GM21360 (cell line): ENCODE data around the gene AGPAT3.

Experiments
- ATAC-seq: cut with Tn5 transposase; IDR thresholded peaks from one replicate; pipeline ENCODE4 v1.9.1; 2021; ENCODE audit warnings: mild to moderate bottlenecking, moderate library complexity; ENCODE audit not compliant: unreplicated experiment

Gene AGPAT3

GRCh38 chr21:43988506-43989230, 123.6 kb downstream of the AGPAT3 start:
- ATAC-seq: no peak

- no peak for ATAC-seq
These were observed 124.4 kb downstream of the AGPAT3 start for GRCh38 chr21:43989401-43989800.

DNA sequence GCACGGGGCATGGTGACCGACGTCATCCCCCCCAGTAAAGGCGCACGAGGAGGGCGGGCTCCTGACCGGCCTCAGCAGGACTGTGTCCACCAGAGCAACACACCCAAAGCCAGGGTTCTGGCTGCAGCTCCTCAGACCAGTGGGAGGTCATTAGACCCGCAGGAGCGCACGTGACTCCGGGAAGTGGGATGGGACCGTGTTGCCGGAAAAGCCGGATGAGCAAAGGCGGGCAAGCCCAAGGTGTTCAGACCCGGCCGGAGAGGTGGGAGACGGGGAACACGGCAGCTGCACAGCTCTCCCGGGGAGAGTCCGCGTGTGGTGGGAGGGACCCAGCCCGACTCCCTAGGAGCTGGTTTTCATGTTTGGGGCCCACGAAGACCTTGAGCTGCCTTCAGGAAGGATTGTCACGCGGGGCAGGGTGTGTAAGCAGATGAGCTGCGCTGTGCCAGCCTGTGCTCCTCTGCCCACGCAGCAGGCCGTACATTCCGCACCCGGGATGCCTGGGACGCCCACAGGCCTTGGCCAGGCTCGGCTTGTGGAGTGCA, 126.5 kb downstream of the AGPAT3 start:
- ATAC-seq: no peak

GRCh38 chr21:43992121-43992520, 127.1 kb downstream of the AGPAT3 start:
- ATAC-seq: no peak

- no peak for ATAC-seq
These were observed 128.5 kb downstream of the AGPAT3 start for GRCh38 chr21:43993420-43993934.

GRCh38 chr21:43994085-43994484, 129.1 kb downstream of the AGPAT3 start:
- no peak for ATAC-seq

DNA sequence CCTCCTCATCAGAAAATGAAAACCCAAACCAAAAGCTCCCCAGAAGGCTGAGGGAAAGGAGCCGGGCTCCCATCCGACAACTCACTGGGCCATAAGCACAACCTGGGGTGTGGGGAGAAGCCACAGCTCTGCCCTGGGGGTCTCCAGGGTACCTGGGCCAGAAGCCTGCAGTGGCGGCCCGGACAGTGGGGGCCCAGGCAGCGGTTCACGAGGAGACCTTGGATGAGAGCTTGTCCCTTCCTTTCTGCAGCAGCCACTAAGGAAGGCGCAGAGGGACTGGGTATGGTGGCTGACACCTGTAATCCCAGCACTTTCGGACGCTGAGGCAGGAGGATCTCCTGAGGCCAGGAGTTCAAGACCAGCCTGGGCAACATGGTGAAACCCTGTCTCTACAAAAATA, 129.6 kb downstream of the AGPAT3 start:
- no peak for ATAC-seq

- no peak for ATAC-seq
These were observed 130.6 kb downstream of the AGPAT3 start for GRCh38 chr21:43995521-43996105.

DNA sequence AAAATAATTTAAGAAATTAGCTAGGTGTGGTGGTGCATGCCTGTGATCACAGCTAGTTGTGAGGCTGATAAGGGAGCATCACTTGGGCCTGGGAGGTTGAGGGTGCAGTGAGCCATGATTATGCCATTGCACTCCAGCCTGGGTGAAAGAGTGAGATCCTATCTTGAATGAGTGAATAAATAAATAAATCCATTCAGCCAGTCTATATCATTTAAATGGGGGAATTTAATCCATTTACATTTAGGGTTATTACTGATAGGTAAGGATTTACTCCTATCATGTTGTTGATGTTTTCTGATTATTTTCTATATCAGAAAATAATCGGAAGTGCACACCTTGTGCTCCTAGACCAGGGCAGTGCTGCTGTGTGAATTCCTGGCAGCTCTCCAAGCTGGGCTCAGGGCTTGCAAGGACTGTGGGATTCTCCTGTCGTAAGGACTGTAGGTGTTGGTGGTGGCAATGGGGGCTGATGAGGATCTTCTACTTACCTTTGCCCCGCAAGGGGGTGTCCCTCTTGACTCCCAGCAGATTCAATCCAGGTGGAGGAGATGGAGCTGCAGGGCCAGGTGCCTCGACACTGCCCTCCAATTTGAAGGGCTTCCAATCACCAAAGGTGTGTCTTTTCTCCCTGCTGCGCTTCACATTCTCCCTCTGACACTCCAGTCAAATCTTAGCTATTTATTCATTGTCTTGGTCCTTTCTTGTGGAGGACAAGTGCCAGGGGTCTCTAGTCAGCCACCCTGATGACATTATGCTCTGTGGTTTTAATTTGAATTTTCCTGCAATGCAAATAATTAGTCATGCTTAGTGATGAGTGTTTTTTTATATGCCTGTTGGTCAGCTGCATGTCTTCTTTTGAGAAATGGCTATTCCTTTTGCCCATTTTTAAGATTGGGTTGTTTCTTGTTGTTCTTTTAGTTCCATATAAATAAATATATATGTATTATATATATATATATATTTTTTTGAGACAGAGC, 133.0 kb downstream of the AGPAT3 start:
- ATAC-seq: no peak

- ATAC-seq: no peak
These were observed 135.3 kb downstream of the AGPAT3 start for GRCh38 chr21:44000360-44000759.

DNA sequence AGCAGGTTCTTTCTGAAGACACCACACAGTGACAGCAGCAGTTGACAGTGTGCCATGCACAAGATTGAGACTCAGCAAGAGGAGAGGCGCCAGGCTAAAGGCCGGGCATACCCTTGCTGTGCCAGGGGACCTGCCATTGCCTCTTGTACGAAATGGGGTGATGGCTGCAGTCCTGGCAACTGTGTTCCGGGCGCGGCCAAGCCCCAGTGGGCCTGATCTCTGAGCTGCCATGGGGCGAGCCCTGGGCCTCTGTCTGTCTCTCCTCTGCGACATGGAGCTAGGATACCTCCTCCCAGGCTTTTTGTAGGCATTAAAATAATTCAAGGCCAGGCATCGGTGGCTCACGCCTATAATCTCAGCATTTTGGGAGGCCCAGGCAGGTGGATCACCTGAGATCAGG, 137.5 kb downstream of the AGPAT3 start:
- no peak for ATAC-seq

DNA sequence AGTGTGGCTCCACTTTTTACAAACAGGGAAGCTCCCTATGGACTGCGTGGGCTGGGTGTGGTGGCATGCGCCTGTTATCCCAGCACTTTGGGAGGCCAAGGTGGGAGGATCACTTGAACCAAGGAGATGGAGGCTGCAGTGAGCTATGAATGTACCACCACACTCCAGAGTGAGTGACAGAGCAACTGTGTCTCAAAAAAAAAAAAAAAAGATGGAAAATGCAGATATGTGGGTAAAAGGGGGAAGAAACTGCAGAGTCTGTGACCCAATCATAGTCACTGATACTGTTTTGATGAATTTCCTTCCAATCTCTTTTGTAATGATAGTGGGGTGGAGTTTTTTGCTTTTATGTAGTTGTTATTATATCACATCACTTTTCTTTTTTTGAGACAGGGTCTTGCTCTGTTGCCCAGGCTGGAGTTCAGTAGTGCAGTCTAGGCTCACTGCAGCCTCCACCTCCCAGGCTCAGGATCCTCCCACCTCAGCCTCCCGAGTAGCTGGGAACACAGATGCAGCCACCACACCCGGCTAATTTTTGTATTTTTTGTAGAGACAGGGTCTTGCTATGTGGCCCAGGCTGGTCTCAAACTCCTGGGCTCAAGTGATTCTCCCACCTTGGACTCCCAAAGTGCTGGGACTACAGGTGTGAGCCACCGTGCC, 138.4 kb downstream of the AGPAT3 start:
- no peak for ATAC-seq

- ATAC-seq: no peak
These were observed 140.0 kb downstream of the AGPAT3 start for GRCh38 chr21:44005071-44005470.

DNA sequence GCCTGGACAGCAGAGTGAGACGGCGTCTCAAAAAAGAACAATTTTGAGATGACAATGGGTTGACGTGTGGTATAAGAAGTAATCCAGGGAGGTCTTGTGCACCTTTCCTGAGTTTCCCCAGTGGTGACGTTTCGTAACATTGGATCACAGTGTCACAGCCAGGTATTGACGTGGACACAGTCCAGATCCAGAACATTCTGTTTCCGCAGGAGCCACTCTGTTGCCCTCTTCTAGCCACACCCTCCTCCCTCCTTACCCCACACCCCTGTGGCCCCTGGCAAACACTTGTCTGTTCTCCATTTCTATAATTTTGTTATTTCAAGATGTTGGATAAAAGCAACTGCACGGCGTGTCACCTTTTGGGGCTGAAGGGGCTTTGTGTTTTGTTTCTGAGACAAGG, 140.6 kb downstream of the AGPAT3 start:
- no peak for ATAC-seq

DNA sequence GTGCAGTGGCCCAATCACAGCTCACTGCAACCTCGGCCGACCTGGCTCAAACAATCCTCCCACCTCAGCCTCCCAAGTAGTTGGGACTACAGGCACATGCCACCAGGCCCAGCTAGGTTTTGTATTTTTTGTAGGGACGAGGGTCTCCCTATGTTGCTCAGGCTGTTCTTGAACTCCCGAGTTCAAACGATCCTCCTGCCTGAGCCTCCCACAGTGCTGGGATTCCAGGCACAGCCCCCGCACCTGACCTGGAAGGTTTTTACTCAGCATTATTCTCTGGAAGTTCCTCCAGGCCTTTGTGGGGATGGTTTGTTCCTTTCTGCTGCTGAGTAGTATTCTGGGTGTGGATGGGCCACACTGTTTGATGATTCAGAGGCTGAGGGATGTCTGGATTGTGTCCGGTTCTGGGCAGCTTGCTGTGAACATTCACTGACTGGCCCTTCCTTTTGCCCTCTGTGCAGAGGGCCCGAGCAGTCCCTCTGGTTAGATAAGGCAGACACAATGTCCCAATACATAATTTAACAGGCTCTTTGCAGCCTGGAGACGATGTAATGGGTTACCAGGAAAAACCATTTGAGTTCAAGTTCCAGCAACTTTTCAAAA, 141.1 kb downstream of the AGPAT3 start:
- ATAC-seq: no peak

GRCh38 chr21:44006656-44007055, 141.6 kb downstream of the AGPAT3 start:
- ATAC-seq: no peak

GRCh38 chr21:44010429-44010828, 145.4 kb downstream of the AGPAT3 start:
- ATAC-seq: no peak

DNA sequence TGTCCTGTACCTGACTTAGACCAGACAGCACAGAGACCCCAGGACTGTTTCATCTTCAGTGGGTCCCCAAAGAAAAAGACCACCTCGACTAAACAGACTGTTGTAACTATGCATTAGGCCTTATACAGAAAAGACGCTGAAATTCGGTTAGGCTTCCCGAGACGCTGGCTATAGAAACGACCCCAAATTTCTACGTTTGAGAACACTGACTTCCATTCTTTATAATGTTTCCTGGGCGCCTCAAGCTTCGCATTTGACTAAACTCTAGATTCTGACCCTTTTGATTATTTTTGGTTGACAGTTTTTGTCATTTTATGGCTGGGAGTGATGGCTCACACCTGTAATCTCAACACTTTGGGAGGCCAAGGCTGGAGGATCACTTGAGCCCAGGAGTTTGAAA, 146.1 kb downstream of the AGPAT3 start:
- ATAC-seq: no peak

DNA sequence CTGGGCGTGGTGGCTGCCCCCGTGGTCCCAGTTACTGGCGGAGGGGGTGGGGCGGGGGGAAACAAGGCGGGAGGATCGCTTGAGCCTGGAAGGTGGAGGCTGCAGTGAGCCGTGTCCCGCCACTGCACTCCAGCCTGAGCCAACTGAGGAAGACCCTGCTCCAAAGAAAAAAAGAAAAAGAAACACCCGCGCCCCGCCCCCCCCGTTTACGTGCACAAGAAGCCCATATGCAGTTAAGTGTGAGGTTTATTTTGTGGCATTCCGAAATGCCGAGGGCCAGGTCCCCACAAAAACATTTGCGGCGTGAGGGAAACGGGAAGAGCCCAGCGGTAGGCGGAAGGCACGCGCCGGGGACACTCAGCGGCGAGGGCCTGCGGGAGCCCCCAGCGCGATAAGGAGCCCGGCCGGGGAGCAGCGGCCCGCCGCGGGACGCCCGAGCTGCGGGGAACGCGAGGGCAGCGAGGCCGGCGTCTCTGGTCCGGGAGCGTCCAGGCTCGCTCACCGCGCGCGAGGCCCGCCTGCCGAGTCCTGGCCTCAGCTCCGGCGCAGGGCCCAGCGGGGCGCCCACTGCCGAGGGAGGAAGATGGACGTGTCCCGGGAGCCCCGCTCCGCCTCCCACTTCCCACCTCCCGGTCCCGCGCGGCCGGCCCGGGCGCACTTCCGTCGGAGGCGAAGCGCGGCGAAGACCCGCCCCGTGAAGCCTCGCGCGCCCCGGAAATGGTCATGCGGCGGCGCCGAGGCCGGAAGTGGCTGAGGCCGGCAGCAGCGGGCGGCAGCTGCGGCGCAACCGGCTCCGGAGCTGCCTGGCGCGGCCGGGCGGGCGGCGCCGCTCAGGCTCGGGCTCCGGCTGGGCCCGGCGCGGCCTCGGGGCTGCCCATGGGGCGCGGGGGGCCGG, 146.8 kb downstream of the AGPAT3 start, which contains the start of gene TRAPPC10:
Gene TRAPPC10 (plus strand): TSS at position 731 of the 895 bp plus-strand sequence. CDS start 185 bp downstream, outside the sequence.
- peak; percentile 67 for ATAC-seq
